HG02938 (cell line): Measurements from ENCODE around the gene TTC16.
"Not testable (repeated sequence)": the region's sequence is repeated elsewhere in the genome, so short reads cannot be mapped to it uniquely, and the experiment has no call there.

Experiments used
- ATAC-seq: cut with Tn5 transposase; IDR thresholded peaks from one replicate; pipeline ENCODE4 v1.9.1; 2021; ENCODE audit warnings: mild to moderate bottlenecking, moderate library complexity; ENCODE audit not compliant: unreplicated experiment

The TTC16 gene

GRCh38 chr9:127741831-127742434 is 26.1 kb downstream of the TTC16 start:
- ATAC-seq: no peak

- ATAC-seq: no peak
Measured at GRCh38 chr9:127742435-127743088, 26.7 kb downstream of the TTC16 start.

- no peak for ATAC-seq
Measured at GRCh38 chr9:127744398-127745110, 28.7 kb downstream of the TTC16 start.

- no peak for ATAC-seq
Measured at GRCh38 chr9:127746959-127747569, 31.2 kb downstream of the TTC16 start.

GRCh38 chr9:127749090-127749787 is 33.4 kb downstream of the TTC16 start:
- no peak for ATAC-seq

- no peak for ATAC-seq
Measured at GRCh38 chr9:127751269-127752054, 35.6 kb downstream of the TTC16 start.

GRCh38 chr9:127753148-127753547 is 37.3 kb downstream of the TTC16 start:
- no peak for ATAC-seq

GRCh38 chr9:127753622-127754021 is 37.7 kb downstream of the TTC16 start:
- ATAC-seq: no peak

- ATAC-seq: no peak
Measured at GRCh38 chr9:127754099-127755060, 38.5 kb downstream of the TTC16 start.

- no peak for ATAC-seq
Measured at GRCh38 chr9:127755061-127756060, 39.5 kb downstream of the TTC16 start.

GRCh38 chr9:127756233-127756632 is 40.4 kb downstream of the TTC16 start:
- ATAC-seq: no peak

GRCh38 chr9:127756776-127757175 is 40.9 kb downstream of the TTC16 start:
- ATAC-seq: not testable (repeated sequence)

- no peak for ATAC-seq
Measured at GRCh38 chr9:127758843-127759242, 43.0 kb downstream of the TTC16 start.

GRCh38 chr9:127761061-127761460 is 45.2 kb downstream of the TTC16 start:
- ATAC-seq: no peak

- ATAC-seq: no peak
Measured at GRCh38 chr9:127761491-127761956, 45.6 kb downstream of the TTC16 start.

GRCh38 chr9:127762111-127762676 is 46.3 kb downstream of the TTC16 start:
- ATAC-seq: no peak

GRCh38 chr9:127763918-127764384 is 48.1 kb downstream of the TTC16 start:
- ATAC-seq: no peak
